IMR-90 (cell line): ENCODE data around the gene BLOC1S2. TPM values are rescaled to one million over a fixed set of nuclear protein-coding genes. Genes with fewer than 3 reads are reported as not detected.

ENCODE experiments used
- ATAC-seq: fragments of 200-7000 bp; cut with Tn5 transposase; 2 replicates; pipeline ENCODE4 v1.9.1; 2020; ENCODE audit warnings: low read depth, mild to moderate bottlenecking, moderate library complexity
- BruUV-seq: library from RNA; stranded (reverse); fragments of 400-500 nt; replicated peaks from 2 replicates; lab custom pipeline; 2021; lab: Mats Ljungman, UMichigan
- CTCF ChIA-PET: fragments of 300-600 bp; formaldehyde crosslinking; extraction: SDS; loops from one replicate; lab custom pipeline; 2021; ENCODE audit warnings: antibody characterized with exemption; lab: Yijun Ruan, JAX
- POLR2A ChIA-PET: fragments of 300-600 bp; sonication (Branson Sonifier 250); formaldehyde crosslinking; loops from one replicate; lab custom pipeline; 2022; ENCODE audit warnings: antibody characterized with exemption; ENCODE audit not compliant: unreplicated experiment; lab: Charles Lee
- DNase-seq: peaks from one replicate; pipeline ENCODE4 v3.0.0; 2013
- H2AFZ ChIP-seq: replicated peaks from 2 replicates; pipeline ENCODE3; 2013; ENCODE audit warnings: low read length, mild to moderate bottlenecking; ENCODE audit not compliant: poor library complexity
- H2AK5ac ChIP-seq: 2 replicates; pipeline ENCODE4 v1.6.1; 2013; ENCODE audit warnings: low read depth, low read length, inconsistent platforms
- H2AK9ac ChIP-seq: replicated peaks from 2 replicates; pipeline ENCODE3; 2013; ENCODE audit warnings: mild to moderate bottlenecking, low read depth, low read length, moderate library complexity; ENCODE audit not compliant: poor library complexity
- H2BK120ac ChIP-seq: 2 replicates; pipeline ENCODE4 v1.6.1; 2013; ENCODE audit warnings: low read depth, low read length, inconsistent platforms
- H2BK15ac ChIP-seq: 3 replicates; pipeline ENCODE4 v1.6.1; 2013; ENCODE audit warnings: low read depth, low read length, inconsistent platforms
- H2BK20ac ChIP-seq: 2 replicates; pipeline ENCODE4 v1.6.1; 2013; ENCODE audit warnings: low read depth, mild to moderate bottlenecking, inconsistent platforms, low read length, moderate library complexity
- H2BK5ac ChIP-seq: 2 replicates; pipeline ENCODE4 v1.6.1; 2013; ENCODE audit warnings: mild to moderate bottlenecking, low read depth, low read length, inconsistent platforms; ENCODE audit not compliant: poor library complexity, severe bottlenecking
- H3K14ac ChIP-seq: replicated peaks from 2 replicates; pipeline ENCODE4 v1.6.1; 2013; ENCODE audit warnings: low read depth, low read length, inconsistent platforms
- H3K18ac ChIP-seq: 2 replicates; pipeline ENCODE4 v1.6.1; 2013; ENCODE audit warnings: low read depth, low read length, control low read depth
- H3K23ac ChIP-seq: 2 replicates; pipeline ENCODE4 v1.6.1; 2013; ENCODE audit warnings: low read depth, low read length, inconsistent platforms
- H3K27ac ChIP-seq: 2 replicates; pipeline ENCODE4 v1.5.1; 2013; ENCODE audit warnings: mild to moderate bottlenecking, control low read depth, low read length; ENCODE audit not compliant: insufficient read depth
- H3K27me3 ChIP-seq: 2 replicates; pipeline ENCODE4 v1.6.1; 2013; ENCODE audit warnings: low read length; ENCODE audit not compliant: control insufficient read depth, insufficient read depth
- H3K36me3 ChIP-seq: 2 replicates; pipeline ENCODE4 v1.6.1; 2013; ENCODE audit warnings: low read length, mixed read lengths; ENCODE audit not compliant: control insufficient read depth, insufficient read depth
- H3K4ac ChIP-seq: 2 replicates; pipeline ENCODE4 v1.6.1; 2013; ENCODE audit warnings: low read depth, low read length, inconsistent platforms
- H3K4me1 ChIP-seq: 2 replicates; pipeline ENCODE4 v1.6.1; 2013; ENCODE audit warnings: low read length, mixed read lengths; ENCODE audit not compliant: control insufficient read depth, insufficient read depth
- H3K4me2 ChIP-seq: 2 replicates; pipeline ENCODE4 v1.6.1; 2013; ENCODE audit warnings: low read depth, mild to moderate bottlenecking, control low read depth, low read length, moderate library complexity
- H3K4me3 ChIP-seq: 2 replicates; pipeline ENCODE4 v1.5.1; 2013; ENCODE audit warnings: low read depth, mild to moderate bottlenecking, control low read depth, low read length, moderate library complexity; ENCODE audit not compliant: insufficient read depth
- H3K56ac ChIP-seq: 2 replicates; pipeline ENCODE4 v1.6.1; 2013; ENCODE audit warnings: low read length, inconsistent platforms; ENCODE audit not compliant: insufficient read depth; ENCODE audit errors: extremely low read depth
- H3K79me1 ChIP-seq, 2 experiments: 2 replicates each; pipeline ENCODE4 v1.6.1; 2013; ENCODE audit warnings: low read length in 2 of 2, inconsistent platforms in 1 of 2, low read depth in 1 of 2
- H3K9ac ChIP-seq: 2 replicates; pipeline ENCODE4 v1.6.1; 2013; ENCODE audit warnings: low read depth, low read length, control low read depth
- H3K9me1 ChIP-seq: 2 replicates; pipeline ENCODE4 v1.6.1; 2013; ENCODE audit warnings: low read length, inconsistent platforms; ENCODE audit not compliant: insufficient read depth
- H3K9me3 ChIP-seq: 2 replicates; pipeline ENCODE4 v1.6.1; 2013; ENCODE audit warnings: low read length; ENCODE audit not compliant: control insufficient read depth, insufficient read depth
- H4K20me1 ChIP-seq: 2 replicates; pipeline ENCODE4 v1.6.1; 2013; ENCODE audit warnings: low read length, inconsistent platforms; ENCODE audit not compliant: insufficient read depth
- H4K5ac ChIP-seq: 2 replicates; pipeline ENCODE4 v1.6.1; 2013; ENCODE audit warnings: mild to moderate bottlenecking, low read depth, low read length, control low read depth
- H4K8ac ChIP-seq, 2 experiments: 2 replicates each; pipeline ENCODE4 v1.6.1; 2013; ENCODE audit warnings: low read depth in 2 of 2, low read length in 2 of 2, control low read depth in 1 of 2, inconsistent platforms in 1 of 2
- H4K91ac ChIP-seq: 2 replicates; pipeline ENCODE4 v1.6.1; 2013; ENCODE audit warnings: low read depth, low read length, inconsistent platforms; ENCODE audit not compliant: insufficient read depth
- BHLHE40 ChIP-seq: fragments of 150-350 bp; IDR thresholded peaks from 2 replicates; pipeline ENCODE4 v1.6.1; 2016; ENCODE audit warnings: mild to moderate bottlenecking, low read depth, low read length
- CEBPB ChIP-seq: IDR thresholded peaks from 2 replicates; pipeline ENCODE4 v1.6.1; 2012; ENCODE audit warnings: low read depth, low read length, improper control_type of control experiment
- CHD1 ChIP-seq: IDR thresholded peaks from 2 replicates; pipeline ENCODE4 v1.6.1; 2012; ENCODE audit warnings: low read depth, low read length, improper control_type of control experiment
- ELK1 ChIP-seq: fragments of 150-350 bp; IDR thresholded peaks from 2 replicates; pipeline ENCODE4 v1.6.1; 2016; ENCODE audit warnings: low read depth, mild to moderate bottlenecking, low read length, moderate library complexity, borderline replicate concordance
- FOS ChIP-seq: fragments of 150-350 bp; IDR thresholded peaks from 2 replicates; pipeline ENCODE4 v1.6.1; 2016; ENCODE audit warnings: low read depth, low read length
- MAFK ChIP-seq: IDR thresholded peaks from 2 replicates; pipeline ENCODE4 v1.6.1; 2012; ENCODE audit warnings: low read depth, low read length, improper control_type of control experiment
- MAZ ChIP-seq: IDR thresholded peaks from 2 replicates; pipeline ENCODE4 v1.6.1; 2012; ENCODE audit warnings: low read depth, mild to moderate bottlenecking, low read length, improper control_type of control experiment, moderate library complexity, borderline replicate concordance
- MXI1 ChIP-seq: IDR thresholded peaks from 2 replicates; pipeline ENCODE4 v1.6.1; 2012; ENCODE audit warnings: low read depth, mild to moderate bottlenecking, low read length, moderate library complexity, borderline replicate concordance
- NFE2L2 ChIP-seq: fragments of 150-350 bp; IDR thresholded peaks from 2 replicates; pipeline ENCODE4 v1.6.1; 2016; ENCODE audit warnings: low read depth, mild to moderate bottlenecking, low read length
- RAD21 ChIP-seq: IDR thresholded peaks from 2 replicates; pipeline ENCODE4 v1.6.1; 2012; ENCODE audit warnings: low read length, improper control_type of control experiment
- RCOR1 ChIP-seq: IDR thresholded peaks from 2 replicates; pipeline ENCODE4 v1.6.1; 2012; ENCODE audit warnings: mild to moderate bottlenecking, low read length, improper control_type of control experiment; ENCODE audit not compliant: insufficient replicate concordance
- RFX5 ChIP-seq: IDR thresholded peaks from 2 replicates; pipeline ENCODE4 v1.8.0; 2012; ENCODE audit warnings: low read depth, mild to moderate bottlenecking, low read length, moderate library complexity
- SMC3 ChIP-seq: fragments of 150-350 bp; IDR thresholded peaks from 2 replicates; pipeline ENCODE4 v1.6.1; 2016; ENCODE audit warnings: low read depth, mild to moderate bottlenecking, antibody characterized with exemption, low read length, moderate library complexity
- USF2 ChIP-seq: fragments of 150-350 bp; IDR thresholded peaks from 2 replicates; pipeline ENCODE4 v1.6.1; 2017; ENCODE audit warnings: mild to moderate bottlenecking, antibody characterized with exemption, low read length, low read depth
- WGBS, 2 experiments: methylation state at CpG; one replicate each; pipeline versions ENCODE4 v1.1.5 to v1.1.7; 2013; ENCODE audit warnings: missing lambda C conversion rate in 2 of 2; ENCODE audit not compliant: insufficient read length in 1 of 2; ENCODE audit errors: extremely low coverage in 2 of 2; 5-methylcytosine and 5-hydroxymethylcytosine counted together
- dilution Hi-C: fragments of 300-500 bp; cut with HindIII; formaldehyde crosslinking; loops from one replicate; pipeline ENCODE4 v1.14.3; 2018; ENCODE audit warnings: low sequenced_read_pairs; ENCODE audit not compliant: unreplicated experiment
- in situ Hi-C: fragments of 300-500 bp; cut with MboI; formaldehyde crosslinking; loops from 3 replicates; pipeline ENCODE4 v1.14.3; 2019; ENCODE audit warnings: low sequenced_read_pairs, inconsistent platforms, mixed read lengths
- intact Hi-C: fragments of 100-400 bp; cut with micrococcal nuclease; formaldehyde crosslinking; loops from 2 replicates; pipeline ENCODE4 v1.10.0; 2022
- polyA plus RNA-seq, 3 experiments: library from polyadenylated mRNA; depleted of rRNA; stranded (reverse); fragments of >200 nt; gene quantifications; 2 replicates each; pipeline ENCODE4 v1.2.3, GENCODE V29; 2012; ENCODE audit warnings: low replicate concordance in 1 of 3
- total RNA-seq: library from RNA; depleted of rRNA; stranded (reverse); fragments of >200 nt; gene quantifications from 2 replicates; pipeline ENCODE4 v1.2.3, GENCODE V29; 2012

The BLOC1S2 gene
- total and polyA plus RNA-seq, 2 of the 4 experiments (the other 2 are of a cell fraction), result 26.0 to 28.9 TPM

- CTCF ChIA-PET, result no interaction called here
- WGBS, 2 experiments, result no CpG with 5 or more reads among the region's 4 CpGs
- TF ChIP-seq RAD21 (no peak), NFE2L2 (no peak), SMC3 (no peak), RCOR1 (no peak), MAFK (no peak), RFX5 (no peak), MAZ (no peak), ELK1 (no peak), MXI1 (no peak), CHD1 (no peak), USF2 (no peak), CEBPB (no peak), BHLHE40 (no peak), FOS (no peak)
Measured at GRCh38 chr10:100333106-100333505, 46.6 kb upstream of the BLOC1S2 start.

More at GRCh38 chr10:100333106-100333505, 46.6 kb upstream of the BLOC1S2 start:
- H3K9ac ChIP-seq, result no peak overlapping the region
- no peak overlapping the region for H2AK9ac ChIP-seq
- no peak overlapping the region for H4K5ac ChIP-seq
- POLR2A ChIA-PET, result interaction anchor here (0.6 kb wide), 1 partner anchor 14 kb away, joined by 3 read pairs; the partner anchor contains the start of gene SCD
- H3K4me3 ChIP-seq, result no peak overlapping the region
- no peak overlapping the region for H4K8ac ChIP-seq
- BruUV-seq, result no TSS peak
- H2BK15ac ChIP-seq, result no peak overlapping the region
- no peaks in the 10 kb centered on the region for H3K4me1 ChIP-seq
- no peak overlapping the region for H2BK5ac ChIP-seq
- no peaks in the 10 kb centered on the region for H3K79me1 ChIP-seq
- no peaks in the 10 kb centered on the region for H4K20me1 ChIP-seq
- H3K4me2 ChIP-seq, result no peak overlapping the region
- no peaks in the 10 kb centered on the region for H3K36me3 ChIP-seq
- intact Hi-C loops (no loop called here), dilution Hi-C loops (no loop called here), in situ Hi-C loops (loop anchor here (25.0 kb wide), 1 partner anchor 554 kb away; no protein-coding TSS in a partner anchor)
- no peak overlapping the region for H4K91ac ChIP-seq
- H3K4ac ChIP-seq, result no peak overlapping the region
- H3K23ac ChIP-seq, result no peak overlapping the region
- H3K27ac ChIP-seq, result no peak overlapping the region
- no peak overlapping the region for H3K14ac ChIP-seq
- H3K56ac ChIP-seq, result no peak overlapping the region
- no peaks in the 10 kb centered on the region for H3K9me1 ChIP-seq
- no peaks in the 10 kb centered on the region; the same call in 1 of the 2 replicates for H3K9me3 ChIP-seq
- H2AK5ac ChIP-seq, result no peak overlapping the region
- no peak for ATAC-seq
- H2BK120ac ChIP-seq, result no peak overlapping the region
- no peak for DNase-seq
- H2AFZ ChIP-seq, result no peak overlapping the region
- no peak overlapping the region for H3K18ac ChIP-seq
- H3K27me3 ChIP-seq, result peaks cover 43% of the 10 kb centered on the region
- H2BK20ac ChIP-seq, result no peak overlapping the region
